ENCODE results near the gene DDX27. TPM values are rescaled to one million over a fixed set of nuclear protein-coding genes. Genes with fewer than 3 reads are reported as not detected.
A peak's percentile ranks its signal among the peaks of the same experiment; 100 is the strongest.

Gene DDX27
- total RNA-seq, 1 donor from 2014 or later, result 52.2 TPM

- Histone ChIP-seq H3K36me3 (ENCODE audit: control insufficient read depth, insufficient read depth, low read length) (peaks cover 2% of the 10 kb centered on the region), H3K4me3 (ENCODE audit: low read depth, low read length) (no peak overlapping the region), H3K27me3 (ENCODE audit: control insufficient read depth, insufficient read depth, low read length) (no peaks in the 10 kb centered on the region)
- no peak for DNase-seq (ENCODE audit: low read depth)
- TF ChIP-seq CTCF (IDR thresholded peaks at IDR 0.05; ENCODE audit: insufficient read depth, low read length, poor library complexity, severe bottlenecking), result no peak
Observed at GRCh38 chr20:49236301-49236700, 17.1 kb downstream of the DDX27 start.

GRCh38 chr20:49237531-49237930, 18.3 kb downstream of the DDX27 start:
- DNase-seq (ENCODE audit: low read depth), result no peak
- H3K4me3 ChIP-seq (ENCODE audit: low read depth, low read length), result no peak overlapping the region
- TF ChIP-seq CTCF (IDR thresholded peaks at IDR 0.05; ENCODE audit: insufficient read depth, low read length, poor library complexity, severe bottlenecking), result no peak
- H3K27me3 ChIP-seq (ENCODE audit: control insufficient read depth, insufficient read depth, low read length), result no peaks in the 10 kb centered on the region
- H3K36me3 ChIP-seq (ENCODE audit: control insufficient read depth, insufficient read depth, low read length), result peaks cover 2% of the 10 kb centered on the region

GRCh38 chr20:49245921-49246740, 26.9 kb downstream of the DDX27 start:
- DNase-seq (ENCODE audit: low read depth), result peak; percentile 1
- TF ChIP-seq CTCF (IDR thresholded peaks at IDR 0.05; ENCODE audit: insufficient read depth, low read length, poor library complexity, severe bottlenecking), result peak; percentile 76

GRCh38 chr20:49247169-49247723, 28.0 kb downstream of the DDX27 start:
- Histone ChIP-seq H3K4me3 (ENCODE audit: low read depth, low read length) (no peak overlapping the region), H3K27me3 (ENCODE audit: control insufficient read depth, insufficient read depth, low read length) (no peaks in the 10 kb centered on the region), H3K36me3 (ENCODE audit: control insufficient read depth, insufficient read depth, low read length) (peaks cover 2% of the 10 kb centered on the region)
- no peak for DNase-seq (ENCODE audit: low read depth)
- no peak for TF ChIP-seq CTCF (IDR thresholded peaks at IDR 0.05; ENCODE audit: insufficient read depth, low read length, poor library complexity, severe bottlenecking)

More at GRCh38 chr20:49245921-49246740, 26.9 kb downstream of the DDX27 start:
- H3K36me3 ChIP-seq (ENCODE audit: control insufficient read depth, insufficient read depth, low read length), result peaks cover 2% of the 10 kb centered on the region
- H3K4me3 ChIP-seq (ENCODE audit: low read depth, low read length), result no peak overlapping the region
- no peaks in the 10 kb centered on the region for H3K27me3 ChIP-seq (ENCODE audit: control insufficient read depth, insufficient read depth, low read length)

- DNase-seq (ENCODE audit: low read depth), result no peak
- TF ChIP-seq CTCF (IDR thresholded peaks at IDR 0.05; ENCODE audit: insufficient read depth, low read length, poor library complexity, severe bottlenecking), result no peak
- H3K36me3 ChIP-seq (ENCODE audit: control insufficient read depth, insufficient read depth, low read length), result peaks cover 2% of the 10 kb centered on the region
- H3K27me3 ChIP-seq (ENCODE audit: control insufficient read depth, insufficient read depth, low read length), result no peaks in the 10 kb centered on the region
- no peak overlapping the region for H3K4me3 ChIP-seq (ENCODE audit: low read depth, low read length)
Observed at GRCh38 chr20:49247792-49248191, 28.6 kb downstream of the DDX27 start.
